Heart right ventricle (tissue), 16 donors: ENCODE data around the gene ZNF160. TPM values are rescaled to one million over a fixed set of nuclear protein-coding genes. Genes with fewer than 3 reads are reported as not detected.
"Not testable (repeated sequence)": the region's sequence is repeated elsewhere in the genome, so short reads cannot be mapped to it uniquely, and the experiment has no call there.

ENCODE experiments used
- ATAC-seq, 8 donors: fragments of 200-7000 bp; cut with Tn5 transposase; one replicate each; pipeline ENCODE4 v1.9.1; 2020; ENCODE audit warnings: mild to moderate bottlenecking in 8 of 8, moderate library complexity in 8 of 8, moderate number of reproducible peaks in 1 of 8
- DNase-seq, 2 donors: peaks; one replicate each; pipeline ENCODE4 v3.0.0-alpha.2; 2020
- H3K27ac ChIP-seq, 10 donors: fragments of 200-600 bp; sonication (generic) in 2 of 10; one replicate each; pipeline versions ENCODE4 v1.5.0 to v1.8.0; 2020 to 2022; ENCODE audit warnings: mild to moderate bottlenecking in 3 of 10
- H3K27me3 ChIP-seq, 7 donors: fragments of 200-600 bp; one replicate each; pipeline ENCODE4 v1.8.0; 2021 to 2022; ENCODE audit warnings: mild to moderate bottlenecking in 2 of 7
- H3K36me3 ChIP-seq, 9 donors: fragments of 200-600 bp; sonication (generic) in 1 of 9; one replicate each; pipeline versions ENCODE4 v1.5.0 to v1.8.0; 2020 to 2022; ENCODE audit warnings: mild to moderate bottlenecking in 2 of 9
- H3K4me1 ChIP-seq, 9 donors: fragments of 200-600 bp; sonication (generic) in 1 of 9; one replicate each; pipeline versions ENCODE4 v1.5.0 to v1.8.0; 2020 to 2022; ENCODE audit warnings: mild to moderate bottlenecking in 4 of 9
- H3K4me3 ChIP-seq, 10 donors: fragments of 200-600 bp; sonication (generic) in 2 of 10; one replicate each; pipeline versions ENCODE4 v1.5.0 to v1.8.0; 2020 to 2022; ENCODE audit warnings: mild to moderate bottlenecking in 7 of 10, moderate library complexity in 2 of 10
- H3K9me3 ChIP-seq, 11 donors: fragments of 200-600 bp in 10 of 11; sonication (generic) in 2 of 11; one replicate each; pipeline versions ENCODE4 v1.5.0 to v1.8.0; 2013 to 2022; ENCODE audit warnings: mild to moderate bottlenecking in 2 of 11, control low read depth in 1 of 11, moderate library complexity in 1 of 11
- CTCF ChIP-seq, 9 donors: fragments of 200-600 bp; sonication (generic) in 2 of 9; IDR thresholded peaks; one replicate each; pipeline versions ENCODE4 v1.5.0 to v1.8.0; 2021 to 2022; ENCODE audit warnings: antibody characterized with exemption in 9 of 9, mild to moderate bottlenecking in 5 of 9, moderate library complexity in 1 of 9
- WGBS, 2 donors: extraction: QIAGEN DNeasy Blood & Tissue Kit; methylation state at CpG; one replicate each; pipeline ENCODE4 v1.1.7; 2013; ENCODE audit warnings: inconsistent platforms in 1 of 2; 5-methylcytosine and 5-hydroxymethylcytosine counted together
- intact Hi-C, 10 donors: fragments of 100-400 bp; cut with DNase I; formaldehyde crosslinking; loops; one replicate each; pipeline versions ENCODE4 v1.11.1 to v1.14.2; 2022
- polyA plus RNA-seq, 2 donors: library from polyadenylated mRNA; stranded (reverse); fragments of 200-250 nt; gene quantifications; one replicate each; pipeline ENCODE4 v1.2.3, GENCODE V29; 2013
- total RNA-seq, 10 donors: library from RNA; stranded (reverse); fragmentation: NEBNext Ultra II Directional in 3 of 10; extraction: Animal tissue kit (Norgen Biotek cat#: 25700) in 3 of 10; gene quantifications; one replicate each; pipeline versions ENCODE4 v1.2.1 to v1.2.4, GENCODE V29; 2021 to 2023
- donor health status: Arrhythmogenic right ventricular cardiomyopathy.
- donor health status: ischemic (EF 13 %, LVEDD 7.1; RV severe dilation, severe dysfunction).
- donor health status: healthy with polysubstance abuse.
- donor health status: DM: no; HTN: yes; CAD: no.
- donor health status: DM: no; HTN: no; CAD: no.
- donor health status: ischemic (EF 25% LVEDD 6.9; RV normal size, moderate dysfunction).
- donor health status: ischemic (EF 25% LVEDD 5.7; RV mildly dilated, moderate dysfunction).
- donor health status: healthy.
- donor health status: DM: yes; HTN: yes; CAD: no.
- donor health status: Ischemic cardiomyopathy.
- donor health status: ischemic (EF 35%, LVEDD 5.7; RV mildly dilated, moderate dysfunction).
- donor health status: nonischemic (EF 11% LVEDD 7.7; RV severe dilation, severe dysfunction).
- donor health status: DM: yes; HTN: yes; CAD: no.
- donor health status: PGD.
- donor health status: ischemic (EF 29% LVEDD 5.4; RV normal size, mild dysfunction).
- donor health status: nonischemic (EF 23%, LVEDD 6.1; RV moderate dilation, normal function).

The ZNF160 gene
- total and polyA plus RNA-seq, 12 donors: 9.1 to 25.9 (median 18.5) TPM

- H3K4me1 ChIP-seq: peaks cover 9 to 29% (median 22%) of the 10 kb centered on the region in 9 donors
- ATAC-seq (peak; percentile 90 to 96 (median 95)), DNase-seq (peak; percentile 87 to 89)
- H3K27me3 ChIP-seq: peaks cover 0 to 3% (median 0%) of the 10 kb centered on the region in 7 donors
- intact Hi-C loops: loop anchor here in 4 of 10 donors (1.0 to 5.0 kb wide), 4 partner anchors 27 to 56 kb away; partner anchors contain the start of genes ZNF160 (in 1 of the 4) and ZNF347 (in 1 of the 4)
- H3K27ac ChIP-seq: peak within 1 kb of the TSS; percentile 34 to 92 (median 86)
- H3K4me3 ChIP-seq: peak within 1 kb of the TSS; percentile 44 to 75 (median 66)
- peaks cover 0 to 3% (median 0%) of the 10 kb centered on the region in 9 donors for H3K36me3 ChIP-seq
- H3K9me3 ChIP-seq: peaks cover 0 to 46% (median 0%) of the 10 kb centered on the region in 11 donors
- TF ChIP-seq CTCF (IDR thresholded peaks at IDR 0.05): no peak
- 1% methylated on average over 50 to 51 of the region's 51 CpGs for whole genome bisulfite sequencing, 2 donors
These were observed 29.1 kb upstream of the ZNF160 start, which contains the start of gene ZNF415 for GRCh38 chr19:53132141-53132991. ZNF415 (minus strand) TSS chr19:53132910; CDS start chr19:53122676, 10,234 bp downstream.

GRCh38 chr19:53131727-53132126 is 28.5 kb upstream of the ZNF160 start:
- WGBS, 2 donors: 22 to 23% methylated on average over 6 of the region's 6 CpGs
- ATAC-seq: peak in 6 of 8 donors; percentile 14 to 58 (median 44)
- TF ChIP-seq CTCF (IDR thresholded peaks at IDR 0.05): no peak
- H3K27me3 ChIP-seq: peaks cover 0 to 3% (median 0%) of the 10 kb centered on the region in 7 donors
- H3K27ac ChIP-seq: peak overlapping the region in 9 of 10 donors; percentile 34 to 92 (median 86)
- peaks cover 0 to 3% (median 0%) of the 10 kb centered on the region in 9 donors for H3K36me3 ChIP-seq
- intact Hi-C loops: loop anchor here in 4 of 10 donors (1.0 to 5.0 kb wide), 5 partner anchors 26 to 55 kb away; partner anchors contain the start of genes ZNF160 (in 2 of the 4) and ZNF347 (in 1 of the 4)
- DNase-seq: no peak
- H3K9me3 ChIP-seq: peaks cover 0 to 40% (median 0%) of the 10 kb centered on the region in 11 donors
- H3K4me3 ChIP-seq: peak overlapping the region; percentile 44 to 75 (median 66)
- H3K4me1 ChIP-seq: peaks cover 9 to 33% (median 25%) of the 10 kb centered on the region in 9 donors

GRCh38 chr19:53131085-53131590 is 27.9 kb upstream of the ZNF160 start:
- Histone ChIP-seq H3K9me3 (peaks cover 0 to 34% (median 0%) of the 10 kb centered on the region in 11 donors), H3K4me3 (peak overlapping the region in 6 of 10 donors; percentile 0 to 75 (median 64)), H3K4me1 (peaks cover 9 to 33% (median 25%) of the 10 kb centered on the region in 9 donors), H3K27ac (peak overlapping the region in 8 of 10 donors; percentile 7 to 92 (median 72)), H3K27me3 (peaks cover 0 to 3% (median 0%) of the 10 kb centered on the region in 7 donors), H3K36me3 (peaks cover 0 to 3% (median 0%) of the 10 kb centered on the region in 9 donors)
- TF ChIP-seq CTCF (IDR thresholded peaks at IDR 0.05): no peak
- DNase-seq (no peak), ATAC-seq (peak in 3 of 8 donors; percentile 18 to 69 (median 51))
- 77 to 82% methylated on average over 4 of the region's 4 CpGs for WGBS, 2 donors
- intact Hi-C loops: loop anchor here in 2 of 10 donors (1.0 to 5.0 kb wide), 3 partner anchors 26 to 54 kb away; partner anchors contain the start of gene ZNF160 (in 1 of the 2)

- peaks cover 0 to 3% (median 0%) of the 10 kb centered on the region in 7 donors for H3K27me3 ChIP-seq
- TF ChIP-seq CTCF (IDR thresholded peaks at IDR 0.05): no peak
These were observed 27.3 kb upstream of the ZNF160 start for GRCh38 chr19:53130506-53130905.

GRCh38 chr19:53126733-53127526 is 23.7 kb upstream of the ZNF160 start:
- ATAC-seq: peak; percentile 18 to 76 (median 57)
- intact Hi-C loops: not testable (repeated sequence)

More at GRCh38 chr19:53130506-53130905, 27.3 kb upstream of the ZNF160 start:
- ATAC-seq (peak in 3 of 8 donors; percentile 34 to 55 (median 42)), DNase-seq (peak in 1 of 2 donors; percentile 11)
- peak overlapping the region in 4 of 10 donors; percentile 0 to 75 (median 2) for H3K4me3 ChIP-seq
- peaks cover 9 to 33% (median 25%) of the 10 kb centered on the region in 9 donors for H3K4me1 ChIP-seq
- WGBS, 2 donors: 60 to 66% methylated on average over 7 of the region's 7 CpGs
- intact Hi-C loops: loop anchor here in 1 of 10 donors (2.0 to 5.0 kb wide), 2 partner anchors 28 to 53 kb away; partner anchors contain the start of gene ZNF160
- H3K9me3 ChIP-seq: peaks cover 0 to 28% (median 0%) of the 10 kb centered on the region in 11 donors
- peaks cover 0 to 3% (median 0%) of the 10 kb centered on the region in 9 donors for H3K36me3 ChIP-seq
- peak overlapping the region in 8 of 10 donors; percentile 7 to 92 (median 72) for H3K27ac ChIP-seq

More at GRCh38 chr19:53126733-53127526, 23.7 kb upstream of the ZNF160 start:
- Histone ChIP-seq H3K36me3 (peaks cover 0 to 22% (median 0%) of the 10 kb centered on the region in 9 donors), H3K27ac (peak overlapping the region in 3 of 10 donors; percentile 56 to 59 (median 58)), H3K4me1 (peaks cover 7 to 27% (median 20%) of the 10 kb centered on the region in 9 donors)
- WGBS, 2 donors: 60 to 65% methylated on average over 8 of the region's 15 CpGs
- H3K9me3 ChIP-seq, DNase-seq, H3K27me3 ChIP-seq, H3K4me3 ChIP-seq: not testable (repeated sequence)
